Measurements from ENCODE around the gene CLRN1. TPM values are rescaled to one million over a fixed set of nuclear protein-coding genes. Genes with fewer than 3 reads are reported as not detected.

The CLRN1 gene
- total RNA-seq, 1 experiment from 2014 or later: not detected

DNA sequence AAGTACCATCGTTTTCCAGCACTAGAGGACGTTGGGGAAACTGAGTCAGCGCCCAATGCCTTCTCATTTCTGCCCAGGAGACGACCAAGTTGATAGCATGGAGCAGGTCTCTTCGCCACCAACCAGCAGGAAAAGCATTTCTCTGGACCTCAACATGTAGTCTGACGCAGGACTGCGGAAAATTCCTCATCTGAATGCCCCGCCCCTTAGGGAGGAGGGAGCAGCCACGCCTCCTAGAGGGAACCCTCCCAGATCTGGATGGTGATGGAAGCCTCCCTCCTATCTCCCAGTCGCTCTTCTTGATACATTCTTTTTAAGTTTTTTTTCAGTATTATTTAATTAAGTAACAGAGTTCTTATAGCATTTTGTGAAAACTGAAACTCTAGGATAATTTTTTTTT is 49.9 kb downstream of the CLRN1 start:
- H3K36me3 Mint-ChIP-seq (ENCODE audit: insufficient read depth, unreplicated experiment): no peaks in the 10 kb centered on the region
- Histone ChIP-seq H3K9me3 (no peaks in the 10 kb centered on the region), H3K4me1 (no peaks in the 10 kb centered on the region), H3K4me3 (ENCODE audit: low read depth, low read length) (no peak overlapping the region), H3K36me3 (ENCODE audit: control insufficient read depth, insufficient read depth, low read length) (no peaks in the 10 kb centered on the region), H3K27me3 (replicated peaks; ENCODE audit: control insufficient read depth, insufficient read depth, low read length) (no peaks in the 10 kb centered on the region)
- H3K4me3 Mint-ChIP-seq (ENCODE audit: unreplicated experiment): no peak overlapping the region
- peaks cover 6% of the 10 kb centered on the region for H3K4me1 Mint-ChIP-seq (ENCODE audit: low read depth, unreplicated experiment)
- peak; percentile 49 to 51 for DNase-seq
- no TSS peak for BruUV-seq (replicated peaks)
- intact Hi-C loops (cut with micrococcal nuclease; ENCODE audit: unreplicated experiment): no loop called here
- H3K27ac Mint-ChIP-seq (ENCODE audit: unreplicated experiment): no peak overlapping the region
- peaks cover 20% of the 10 kb centered on the region for H3K27me3 Mint-ChIP-seq (ENCODE audit: insufficient read depth, unreplicated experiment)
- H3K9me3 Mint-ChIP-seq (ENCODE audit: unreplicated experiment): no peaks in the 10 kb centered on the region
- POLR2A ChIA-PET: no interaction called here
- TF ChIP-seq, protein P1, sequence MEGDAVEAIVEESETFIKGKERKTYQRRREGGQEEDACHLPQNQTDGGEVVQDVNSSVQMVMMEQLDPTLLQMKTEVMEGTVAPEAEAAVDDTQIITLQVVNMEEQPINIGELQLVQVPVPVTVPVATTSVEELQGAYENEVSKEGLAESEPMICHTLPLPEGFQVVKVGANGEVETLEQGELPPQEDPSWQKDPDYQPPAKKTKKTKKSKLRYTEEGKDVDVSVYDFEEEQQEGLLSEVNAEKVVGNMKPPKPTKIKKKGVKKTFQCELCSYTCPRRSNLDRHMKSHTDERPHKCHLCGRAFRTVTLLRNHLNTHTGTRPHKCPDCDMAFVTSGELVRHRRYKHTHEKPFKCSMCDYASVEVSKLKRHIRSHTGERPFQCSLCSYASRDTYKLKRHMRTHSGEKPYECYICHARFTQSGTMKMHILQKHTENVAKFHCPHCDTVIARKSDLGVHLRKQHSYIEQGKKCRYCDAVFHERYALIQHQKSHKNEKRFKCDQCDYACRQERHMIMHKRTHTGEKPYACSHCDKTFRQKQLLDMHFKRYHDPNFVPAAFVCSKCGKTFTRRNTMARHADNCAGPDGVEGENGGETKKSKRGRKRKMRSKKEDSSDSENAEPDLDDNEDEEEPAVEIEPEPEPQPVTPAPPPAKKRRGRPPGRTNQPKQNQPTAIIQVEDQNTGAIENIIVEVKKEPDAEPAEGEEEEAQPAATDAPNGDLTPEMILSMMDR (IDR thresholded peaks at IDR 0.05; ENCODE audit: insufficient read depth in 1 of 2, low read depth in 1 of 2, low read length in 1 of 2, severe bottlenecking in 1 of 2, unreplicated experiment in 1 of 2): no peak
- CTCF ChIA-PET: no interaction called here

DNA sequence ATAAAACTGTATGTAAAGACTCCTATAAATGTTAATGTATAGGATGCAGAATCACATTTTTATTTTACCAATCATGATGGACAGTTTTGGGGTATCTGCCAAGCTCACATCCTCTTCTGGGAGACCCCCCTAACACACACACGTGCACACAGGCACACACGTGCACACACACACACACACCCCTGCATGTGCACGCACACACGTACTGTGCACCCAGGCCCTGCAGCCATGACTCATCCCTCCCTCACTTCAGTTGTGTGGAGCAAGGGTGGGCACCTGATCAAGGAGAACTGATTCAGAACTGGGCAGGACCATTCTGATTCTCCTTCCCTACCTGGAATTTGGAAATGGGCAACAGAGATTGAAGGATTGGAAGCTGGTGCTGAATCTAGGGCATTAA is 51.3 kb downstream of the CLRN1 start:
- TF ChIP-seq, protein P1 (IDR thresholded peaks at IDR 0.05; ENCODE audit: insufficient read depth in 1 of 2, low read depth in 1 of 2, low read length in 1 of 2, severe bottlenecking in 1 of 2, unreplicated experiment in 1 of 2): no peak
- Mint-ChIP-seq H3K27me3 (ENCODE audit: insufficient read depth, unreplicated experiment) (peaks cover 25% of the 10 kb centered on the region), H3K4me1 (ENCODE audit: low read depth, unreplicated experiment) (peaks cover 6% of the 10 kb centered on the region), H3K4me3 (ENCODE audit: unreplicated experiment) (no peak overlapping the region), H3K36me3 (ENCODE audit: insufficient read depth, unreplicated experiment) (no peaks in the 10 kb centered on the region), H3K9me3 (ENCODE audit: unreplicated experiment) (no peaks in the 10 kb centered on the region), H3K27ac (ENCODE audit: unreplicated experiment) (no peak overlapping the region)
- no peaks in the 10 kb centered on the region for H3K4me1 ChIP-seq
- DNase-seq: no peak
- H3K36me3 ChIP-seq (ENCODE audit: control insufficient read depth, insufficient read depth, low read length): no peaks in the 10 kb centered on the region
- POLR2A ChIA-PET: no interaction called here
- no TSS peak for BruUV-seq (replicated peaks)
- peaks cover 1% of the 10 kb centered on the region for H3K27me3 ChIP-seq (replicated peaks; ENCODE audit: control insufficient read depth, insufficient read depth, low read length)
- H3K4me3 ChIP-seq (ENCODE audit: low read depth, low read length): no peak overlapping the region
- no peaks in the 10 kb centered on the region for H3K9me3 ChIP-seq
- CTCF ChIA-PET: no interaction called here
- intact Hi-C loops (cut with micrococcal nuclease; ENCODE audit: unreplicated experiment): no loop called here

DNA sequence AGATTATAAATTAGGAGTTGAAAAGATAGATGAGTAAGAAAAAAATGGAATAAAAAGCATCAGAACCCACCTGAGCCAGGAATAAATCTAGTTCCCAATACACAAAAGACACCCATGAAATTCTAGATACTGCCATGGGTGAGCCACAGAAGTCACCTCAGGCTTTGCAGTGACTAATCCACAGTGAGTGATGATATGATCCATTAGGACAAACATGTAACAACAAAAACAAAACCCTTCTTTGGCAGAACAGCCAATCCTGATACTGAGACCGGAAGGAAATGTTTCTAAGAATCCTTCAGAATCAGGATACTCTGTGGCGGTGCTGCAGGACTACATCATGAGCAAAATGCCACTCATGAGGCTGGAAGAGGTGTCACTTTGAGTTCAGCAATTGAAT is 52.3 kb downstream of the CLRN1 start:
- no peak overlapping the region for H3K27ac Mint-ChIP-seq (ENCODE audit: unreplicated experiment)
- no peak overlapping the region for H3K4me3 Mint-ChIP-seq (ENCODE audit: unreplicated experiment)
- POLR2A ChIA-PET: no interaction called here
- BruUV-seq (replicated peaks): no TSS peak
- no peaks in the 10 kb centered on the region for H3K9me3 Mint-ChIP-seq (ENCODE audit: unreplicated experiment)
- peaks cover 1% of the 10 kb centered on the region for H3K27me3 ChIP-seq (replicated peaks; ENCODE audit: control insufficient read depth, insufficient read depth, low read length)
- no peaks in the 10 kb centered on the region for H3K4me1 ChIP-seq
- no peak for DNase-seq
- H3K4me1 Mint-ChIP-seq (ENCODE audit: low read depth, unreplicated experiment): peaks cover under 1% of the 10 kb centered on the region
- intact Hi-C loops (cut with micrococcal nuclease; ENCODE audit: unreplicated experiment): no loop called here
- CTCF ChIA-PET: no interaction called here
- H3K4me3 ChIP-seq (ENCODE audit: low read depth, low read length): no peak overlapping the region
- H3K36me3 ChIP-seq (ENCODE audit: control insufficient read depth, insufficient read depth, low read length): no peaks in the 10 kb centered on the region
- TF ChIP-seq, protein P1 (IDR thresholded peaks at IDR 0.05; ENCODE audit: insufficient read depth in 1 of 2, low read depth in 1 of 2, low read length in 1 of 2, severe bottlenecking in 1 of 2, unreplicated experiment in 1 of 2): no peak
- no peaks in the 10 kb centered on the region for H3K9me3 ChIP-seq
- H3K27me3 Mint-ChIP-seq (ENCODE audit: insufficient read depth, unreplicated experiment): peaks cover 25% of the 10 kb centered on the region
- no peaks in the 10 kb centered on the region for H3K36me3 Mint-ChIP-seq (ENCODE audit: insufficient read depth, unreplicated experiment)
